NB4 (cell line): ENCODE measurements around the gene GLB1L.

Experiments used
- DNase-seq: peaks from one replicate; pipeline ENCODE4 v3.0.0; 2010; ENCODE audit warnings: low read depth
- H3K4me3 ChIP-seq: one replicate; pipeline ENCODE4 v1.5.1; 2011; ENCODE audit warnings: mild to moderate bottlenecking, low read depth, low read length, moderate library complexity
- MYC ChIP-seq: IDR thresholded peaks from 2 replicates; pipeline ENCODE4 v1.6.1; 2011; ENCODE audit warnings: low read depth, low read length
- POLR2A ChIP-seq: IDR thresholded peaks from 2 replicates; pipeline ENCODE4 v1.6.1; 2011; ENCODE audit warnings: mild to moderate bottlenecking; ENCODE audit not compliant: insufficient read length; ENCODE audit errors: extremely low read depth
- TF ChIP-seq, protein P1 (sequence below): IDR thresholded peaks from 2 replicates; pipeline ENCODE4 v1.6.1; 2011; ENCODE audit warnings: low read depth, low read length
- TF ChIP-seq, protein P2 (sequence below): IDR thresholded peaks from one replicate; pipeline ENCODE4 v1.5.1; 2012; ENCODE audit warnings: low read depth, low read length

GLB1L gene

DNA sequence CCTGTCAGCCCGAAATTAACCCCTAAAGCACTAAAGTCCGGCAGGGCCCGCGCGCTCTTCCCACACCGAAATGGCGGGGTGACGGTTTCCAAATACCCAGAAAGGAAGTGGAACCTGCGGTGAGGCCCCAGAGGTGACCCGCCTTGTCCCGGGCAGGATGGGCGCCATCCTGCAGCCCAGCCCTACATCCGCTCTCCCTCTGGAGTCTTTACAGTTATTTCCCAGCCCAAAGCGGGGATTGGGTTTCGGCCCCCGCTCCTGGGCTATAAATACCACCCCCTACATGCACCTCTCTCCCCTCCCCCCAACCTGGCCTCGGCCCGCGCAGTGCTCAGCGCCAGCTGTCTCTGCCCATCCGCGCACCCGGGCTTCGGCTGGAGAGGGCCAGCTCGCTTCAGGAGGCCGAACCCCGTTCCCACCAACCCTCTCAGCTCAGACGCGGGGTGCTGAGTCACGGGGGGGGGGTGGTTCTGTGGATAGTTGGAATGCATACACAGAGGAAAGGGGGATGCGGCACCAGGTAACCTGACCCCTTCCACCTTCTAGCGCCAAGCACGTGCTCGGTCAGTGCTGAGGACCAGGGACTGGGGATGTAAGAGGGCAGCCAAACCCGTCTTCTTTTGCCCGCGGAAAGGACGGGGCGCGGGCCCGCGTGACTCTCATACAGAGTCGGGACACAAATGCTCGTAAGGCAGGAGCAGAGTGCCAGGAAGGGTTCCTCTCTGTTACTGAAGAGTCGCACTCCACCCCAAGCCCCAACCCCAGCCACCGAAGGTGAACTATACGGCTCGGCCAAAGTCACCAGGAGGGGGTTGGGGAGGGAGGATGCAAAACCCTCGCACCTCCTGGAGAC, 7.9 kb upstream of the GLB1L start, which contains the start of gene TUBA4B:
TUBA4B (plus strand) TSS at position 344 of the 853 bp plus-strand sequence; CDS start at position 509, 165 bp downstream.
- TF ChIP-seq, protein P1, sequence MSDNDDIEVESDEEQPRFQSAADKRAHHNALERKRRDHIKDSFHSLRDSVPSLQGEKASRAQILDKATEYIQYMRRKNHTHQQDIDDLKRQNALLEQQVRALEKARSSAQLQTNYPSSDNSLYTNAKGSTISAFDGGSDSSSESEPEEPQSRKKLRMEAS, result peak; percentile 93
- TF ChIP-seq MYC (peak; percentile 67), POLR2A (no peak)
- TF ChIP-seq, protein P2, sequence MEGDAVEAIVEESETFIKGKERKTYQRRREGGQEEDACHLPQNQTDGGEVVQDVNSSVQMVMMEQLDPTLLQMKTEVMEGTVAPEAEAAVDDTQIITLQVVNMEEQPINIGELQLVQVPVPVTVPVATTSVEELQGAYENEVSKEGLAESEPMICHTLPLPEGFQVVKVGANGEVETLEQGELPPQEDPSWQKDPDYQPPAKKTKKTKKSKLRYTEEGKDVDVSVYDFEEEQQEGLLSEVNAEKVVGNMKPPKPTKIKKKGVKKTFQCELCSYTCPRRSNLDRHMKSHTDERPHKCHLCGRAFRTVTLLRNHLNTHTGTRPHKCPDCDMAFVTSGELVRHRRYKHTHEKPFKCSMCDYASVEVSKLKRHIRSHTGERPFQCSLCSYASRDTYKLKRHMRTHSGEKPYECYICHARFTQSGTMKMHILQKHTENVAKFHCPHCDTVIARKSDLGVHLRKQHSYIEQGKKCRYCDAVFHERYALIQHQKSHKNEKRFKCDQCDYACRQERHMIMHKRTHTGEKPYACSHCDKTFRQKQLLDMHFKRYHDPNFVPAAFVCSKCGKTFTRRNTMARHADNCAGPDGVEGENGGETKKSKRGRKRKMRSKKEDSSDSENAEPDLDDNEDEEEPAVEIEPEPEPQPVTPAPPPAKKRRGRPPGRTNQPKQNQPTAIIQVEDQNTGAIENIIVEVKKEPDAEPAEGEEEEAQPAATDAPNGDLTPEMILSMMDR, result no peak
- H3K4me3 ChIP-seq, result peak within 1 kb of the TSS; percentile 66
- DNase-seq, result peak; percentile 89

DNA sequence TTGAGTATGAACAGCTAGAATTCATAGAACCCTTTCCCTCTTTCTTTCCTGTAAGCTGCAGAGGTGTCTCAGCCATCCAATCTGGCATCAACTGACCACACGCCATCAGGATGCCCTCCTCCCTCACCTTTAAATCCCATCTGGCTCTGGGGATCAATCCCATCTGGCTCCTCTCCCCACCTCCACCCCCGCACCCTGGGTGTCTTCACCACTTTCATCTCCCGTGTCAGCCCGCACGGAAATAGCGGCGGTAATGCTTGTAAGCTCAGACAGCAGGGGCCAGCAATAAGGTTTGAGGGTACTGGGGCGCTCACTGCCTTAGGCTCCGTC, 7.3 kb upstream of the GLB1L start:
- peak overlapping the region; percentile 66 for H3K4me3 ChIP-seq
- no peak for DNase-seq
- TF ChIP-seq, protein P2, result no peak
- TF ChIP-seq, protein P1, result no peak
- no peak for TF ChIP-seq MYC
- no peak for TF ChIP-seq POLR2A

DNA sequence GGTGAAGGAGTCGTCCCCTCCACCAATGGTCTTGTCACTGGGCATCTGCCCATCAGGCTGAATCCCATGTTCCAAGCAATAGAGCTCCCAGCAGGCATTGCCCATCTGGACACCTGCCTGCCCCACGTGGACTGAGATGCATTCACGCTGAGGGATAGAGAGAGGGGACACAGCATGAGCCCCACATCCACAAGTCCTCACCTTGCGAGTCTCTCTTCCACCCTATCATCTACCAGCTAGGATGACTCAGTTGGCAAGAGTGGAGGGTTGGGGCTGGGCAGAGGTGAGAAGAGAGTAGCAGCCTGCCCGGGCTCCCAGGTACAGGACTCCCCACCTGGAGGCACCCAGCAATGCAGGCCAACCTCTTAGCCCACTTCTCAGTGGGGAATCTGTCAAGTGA, 6.8 kb upstream of the GLB1L start:
- DNase-seq, result no peak
- H3K4me3 ChIP-seq, result peak overlapping the region; percentile 66
- TF ChIP-seq, protein P1, result no peak
- no peak for TF ChIP-seq MYC

DNA sequence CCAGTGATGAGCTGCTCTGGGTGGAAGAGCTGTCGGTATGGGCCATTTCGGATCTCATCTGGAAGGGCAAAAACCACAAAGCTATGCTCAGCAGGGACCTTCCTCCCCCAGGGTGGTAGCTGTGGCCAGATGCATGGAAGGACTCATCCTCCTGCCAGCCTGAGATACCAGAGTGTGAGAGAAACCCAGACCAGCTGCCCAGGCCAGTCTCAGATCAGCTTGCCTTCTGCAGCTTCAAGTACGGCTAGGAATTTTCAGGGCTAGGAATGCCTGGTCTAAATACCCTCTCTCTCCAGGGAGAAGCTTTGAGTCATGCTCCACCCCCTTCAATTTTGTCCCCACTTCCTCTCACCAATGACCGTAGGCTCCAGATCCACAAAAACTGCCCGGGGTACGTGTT, 6.4 kb upstream of the GLB1L start:
- TF ChIP-seq POLR2A (no peak), MYC (no peak)
- TF ChIP-seq, protein P2, result no peak
- TF ChIP-seq, protein P1, result no peak
- peak; percentile 84 for DNase-seq
- peak overlapping the region; percentile 66 for H3K4me3 ChIP-seq

DNA sequence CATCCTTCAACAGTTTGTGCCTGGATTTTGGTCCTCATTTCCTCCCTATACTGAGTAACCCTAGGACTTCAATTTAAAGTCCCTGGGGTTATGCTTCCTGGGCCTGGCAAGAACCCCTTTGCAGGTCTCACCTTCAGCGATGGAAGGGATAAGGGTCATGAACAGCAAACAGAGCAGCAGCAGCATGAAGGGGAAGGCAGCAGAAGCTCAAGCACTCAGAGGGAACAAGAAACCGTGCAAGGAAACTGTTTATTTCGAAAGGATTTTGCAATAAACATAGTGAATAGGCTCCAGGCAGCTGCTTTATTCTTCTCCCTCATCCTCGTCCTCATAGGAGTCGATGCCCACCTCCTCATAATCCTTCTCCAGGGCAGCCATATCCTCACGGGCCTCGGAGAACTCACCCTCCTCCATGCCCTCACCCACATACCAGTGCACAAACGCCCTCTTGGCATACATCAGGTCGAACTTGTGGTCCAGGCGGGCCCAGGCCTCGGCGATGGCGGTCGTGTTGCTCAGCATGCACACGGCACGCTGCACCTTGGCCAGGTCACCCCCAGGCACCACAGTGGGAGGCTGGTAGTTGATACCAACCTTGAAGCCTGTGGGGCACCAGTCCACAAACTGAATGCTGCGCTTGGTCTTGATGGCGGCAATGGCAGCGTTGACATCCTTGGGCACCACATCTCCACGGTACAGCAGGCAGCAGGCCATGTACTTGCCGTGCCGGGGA, 5.0 kb upstream of the GLB1L start:
- TF ChIP-seq, protein P1, result 0 out of 2 replicates have a peak, but pooled peaks have one; percentile 6
- TF ChIP-seq, protein P2, result no peak
- H3K4me3 ChIP-seq, result peak overlapping the region; percentile 52
- DNase-seq, result peak; percentile 73

DNA sequence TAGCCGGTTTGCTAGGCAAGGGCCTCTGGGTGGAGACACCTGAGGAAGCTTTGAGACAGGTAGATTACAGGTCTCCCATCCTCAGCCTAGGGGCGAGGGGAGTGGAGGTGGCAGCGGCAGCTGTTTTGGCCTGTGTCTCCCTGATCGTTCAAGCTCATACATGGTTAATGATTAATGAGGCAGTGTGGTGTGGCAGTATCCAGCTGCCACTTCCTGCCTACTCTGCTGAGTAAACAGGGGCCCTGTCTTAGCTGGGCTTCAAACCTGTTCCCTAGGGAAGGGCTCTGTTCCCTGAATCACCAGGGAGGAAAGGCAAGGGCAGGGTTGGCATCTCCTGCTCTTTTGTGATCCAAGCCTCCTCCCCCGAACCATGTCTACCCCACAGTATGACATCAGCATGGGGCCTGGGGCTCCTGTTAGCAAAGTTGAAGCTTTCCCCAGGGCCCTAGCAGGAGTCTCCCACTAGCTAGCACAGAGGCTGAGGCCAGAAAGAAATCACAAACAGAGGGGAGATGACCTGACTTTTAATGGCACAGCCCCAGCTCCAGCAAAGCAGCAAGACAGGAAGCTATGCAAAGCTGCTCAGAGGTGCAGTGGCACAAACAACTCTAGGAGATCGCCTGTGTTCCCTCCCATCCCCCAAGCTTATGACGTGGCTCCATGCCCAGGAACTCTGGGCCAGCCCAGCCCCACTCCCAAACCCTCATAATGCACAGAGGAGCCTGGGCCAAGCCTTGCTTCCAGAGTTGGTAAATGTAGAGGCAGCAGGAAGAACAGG, 4.1 kb upstream of the GLB1L start:
- TF ChIP-seq POLR2A, result peak; percentile 29
- TF ChIP-seq, protein P2, result no peak
- TF ChIP-seq, protein P1, result no peak
- peak; percentile 39; the same call in 1 of the 2 replicates for TF ChIP-seq MYC
- DNase-seq, result peak; percentile 94
- peak overlapping the region; percentile 52 for H3K4me3 ChIP-seq
